ENCODE measurements around the gene METAP2.

Gene METAP2

GRCh38 chr12:95504140-95504539, 30.2 kb downstream of the METAP2 start:
- TF ChIP-seq CTCF (IDR thresholded peaks at IDR 0.05) (no peak), ZFX (IDR thresholded peaks at IDR 0.05; ENCODE audit: borderline replicate concordance) (no peak)
- H3K27ac ChIP-seq, result no peak overlapping the region

GRCh38 chr12:95505039-95505438, 31.1 kb downstream of the METAP2 start:
- no peak overlapping the region for H3K27ac ChIP-seq
- TF ChIP-seq CTCF (IDR thresholded peaks at IDR 0.05), result no peak
- TF ChIP-seq ZFX (IDR thresholded peaks at IDR 0.05; ENCODE audit: borderline replicate concordance), result no peak

GRCh38 chr12:95506707-95507523, 33.0 kb downstream of the METAP2 start:
- no peak overlapping the region for H3K27ac ChIP-seq
- TF ChIP-seq ZFX (IDR thresholded peaks at IDR 0.05; ENCODE audit: borderline replicate concordance) (no peak), CTCF (IDR thresholded peaks at IDR 0.05) (no peak)

- H3K27ac ChIP-seq, result no peak overlapping the region
- TF ChIP-seq ZFX (IDR thresholded peaks at IDR 0.05; ENCODE audit: borderline replicate concordance), result no peak
- TF ChIP-seq CTCF (IDR thresholded peaks at IDR 0.05), result no peak
Measured at GRCh38 chr12:95509300-95509699, 35.3 kb downstream of the METAP2 start.

GRCh38 chr12:95511977-95512376, 38.0 kb downstream of the METAP2 start:
- H3K27ac ChIP-seq, result no peak overlapping the region
- no peak for TF ChIP-seq ZFX (IDR thresholded peaks at IDR 0.05; ENCODE audit: borderline replicate concordance)
- no peak for TF ChIP-seq CTCF (IDR thresholded peaks at IDR 0.05)

GRCh38 chr12:95513599-95513998, 39.6 kb downstream of the METAP2 start:
- H3K27ac ChIP-seq, result no peak overlapping the region
- TF ChIP-seq CTCF (IDR thresholded peaks at IDR 0.05) (no peak), ZFX (IDR thresholded peaks at IDR 0.05; ENCODE audit: borderline replicate concordance) (no peak)

- no peak overlapping the region for H3K27ac ChIP-seq
Measured at GRCh38 chr12:95515197-95515596, 41.2 kb downstream of the METAP2 start.

More at GRCh38 chr12:95515197-95515596, 41.2 kb downstream of the METAP2 start:
- TF ChIP-seq ZFX (IDR thresholded peaks at IDR 0.05; ENCODE audit: borderline replicate concordance), result no peak
- no peak for TF ChIP-seq CTCF (IDR thresholded peaks at IDR 0.05)

Data from 22Rv1 (cell line).